ENCODE data around the gene B3GALT2.

Gene B3GALT2

DNA sequence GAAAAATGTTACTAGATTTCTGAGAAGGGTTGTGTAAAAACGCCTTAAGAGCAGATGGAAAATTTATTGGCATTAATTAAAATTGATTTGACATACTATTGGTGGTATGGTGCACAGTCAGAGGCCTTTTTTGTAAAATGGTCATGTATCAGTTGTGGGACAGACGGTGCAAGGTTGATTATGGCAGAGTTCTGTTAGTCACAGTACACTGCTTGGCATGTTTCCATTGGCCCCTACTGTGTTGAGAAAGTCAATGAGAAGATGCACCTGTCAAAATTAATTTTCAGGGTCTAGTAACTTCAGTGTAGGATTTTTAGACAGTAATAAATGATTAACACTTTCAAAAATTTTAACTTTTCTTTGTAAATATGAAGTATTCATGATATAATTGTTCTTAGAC is 4.4 kb downstream of the B3GALT2 start:
- no peak for DNase-seq (ENCODE audit: low read depth)

DNA sequence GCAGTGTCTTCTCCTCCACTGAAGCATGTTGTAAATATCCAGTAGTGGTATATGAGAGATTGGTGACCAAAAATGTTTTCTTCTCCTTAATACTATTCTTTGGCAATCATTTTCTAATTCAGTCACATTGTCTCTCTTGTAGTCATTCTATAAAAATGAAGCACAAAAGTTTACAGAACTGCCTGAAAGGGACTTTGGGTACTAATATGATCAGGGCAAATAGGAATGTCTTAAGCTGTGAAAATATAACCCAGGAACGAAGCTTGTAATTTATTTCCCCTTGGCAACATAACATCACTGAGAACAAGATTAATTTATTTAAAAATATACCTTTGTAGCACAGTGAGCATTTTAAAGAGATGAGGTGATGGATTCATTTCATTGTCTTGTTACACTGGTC is 4.9 kb downstream of the B3GALT2 start:
- no peak for DNase-seq (ENCODE audit: low read depth)

DNA sequence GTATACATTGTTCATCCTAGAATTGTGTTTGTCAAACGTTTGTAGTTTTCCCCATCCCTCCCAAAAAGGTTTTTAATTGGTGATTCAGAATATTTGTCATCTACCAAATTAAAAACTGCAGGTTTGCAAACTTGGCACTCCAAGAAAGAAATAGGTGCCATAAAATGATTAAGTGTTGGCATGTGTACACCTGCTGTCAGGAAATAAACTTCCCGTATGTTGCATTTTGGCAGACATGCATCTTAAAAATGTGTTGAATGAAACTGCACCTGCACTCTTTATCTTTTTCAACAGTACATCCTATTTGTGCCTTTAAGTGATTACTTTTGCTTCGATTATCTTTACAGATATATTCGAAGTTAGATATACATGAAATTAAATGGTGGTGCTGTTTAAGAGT is 7.3 kb downstream of the B3GALT2 start:
- no peak for DNase-seq (ENCODE audit: low read depth)

DNA sequence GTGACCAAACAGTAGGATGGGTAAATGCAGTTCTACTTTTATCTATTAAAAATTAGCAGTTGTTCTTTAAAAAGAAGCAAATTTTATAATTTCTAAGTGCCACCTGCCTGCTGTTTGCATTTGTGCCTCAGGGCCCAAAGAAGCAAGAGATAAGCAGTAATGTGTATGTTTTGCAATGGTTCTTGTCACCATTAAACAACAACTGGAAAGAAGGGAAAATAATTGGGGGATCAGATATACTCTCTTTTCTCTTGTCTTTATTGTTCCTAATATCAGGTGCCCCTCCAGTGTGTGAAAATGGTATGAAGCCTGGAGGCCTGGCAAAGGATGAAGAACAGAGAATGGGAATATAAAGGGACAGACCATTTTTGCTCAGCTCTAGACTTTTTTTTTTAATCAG is 9.6 kb downstream of the B3GALT2 start:
- no peak for DNase-seq (ENCODE audit: low read depth)

DNA sequence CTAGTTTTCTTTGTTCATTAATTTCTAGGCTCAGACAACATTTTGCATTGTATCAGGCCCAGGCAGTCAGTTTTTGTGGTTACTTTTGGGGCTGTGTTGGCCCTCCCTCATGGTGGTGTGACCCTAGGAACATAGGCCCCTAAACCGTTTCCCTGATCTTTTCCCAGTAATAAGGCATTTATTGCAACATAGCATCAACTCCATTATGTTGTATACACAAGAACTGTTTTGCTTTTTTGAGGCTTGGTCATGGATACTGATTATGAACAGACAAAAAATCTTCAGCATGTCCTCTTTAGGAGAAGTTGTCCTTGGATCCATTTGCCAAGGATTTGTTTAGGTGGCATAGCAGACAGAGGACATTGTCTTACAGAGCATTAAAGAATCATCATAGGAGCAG is 10.3 kb downstream of the B3GALT2 start:
- no peak for DNase-seq (ENCODE audit: low read depth)

DNA sequence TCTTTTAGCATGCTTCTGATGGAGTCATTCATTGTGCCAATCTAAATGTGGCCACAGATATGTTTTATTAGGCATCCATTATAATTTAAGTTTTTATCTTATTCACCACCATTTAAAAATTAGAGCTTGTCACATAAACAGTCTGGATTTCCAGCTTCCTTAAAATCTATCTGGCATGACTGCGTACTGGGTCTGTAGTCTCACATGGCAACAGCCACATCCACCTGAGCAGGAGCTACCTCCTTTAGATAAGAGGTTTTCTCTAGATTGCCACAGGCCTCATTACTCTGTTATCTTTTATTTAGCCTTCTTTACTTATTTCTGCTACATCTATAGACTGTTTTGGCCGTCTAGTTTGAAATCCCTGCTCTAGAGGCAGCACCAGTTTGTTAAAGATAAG is 29.1 kb downstream of the B3GALT2 start:
- no peak for DNase-seq (ENCODE audit: low read depth)

DNA sequence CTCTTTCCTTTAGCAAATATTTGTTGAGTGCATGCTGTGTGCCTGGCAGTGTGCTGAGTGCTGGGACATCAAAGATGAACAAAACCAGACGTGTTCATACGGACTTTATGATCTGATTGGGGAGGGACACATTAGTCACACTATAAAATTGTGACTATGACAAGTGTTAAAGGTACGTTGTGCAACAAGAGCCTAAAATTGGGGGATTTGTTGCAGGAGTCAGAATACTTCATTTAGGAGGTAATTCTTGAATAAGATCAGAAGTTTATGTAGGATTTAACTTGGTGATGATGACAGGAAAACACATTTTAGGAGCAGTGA is 29.6 kb downstream of the B3GALT2 start:
- no peak for DNase-seq (ENCODE audit: low read depth)

DNA sequence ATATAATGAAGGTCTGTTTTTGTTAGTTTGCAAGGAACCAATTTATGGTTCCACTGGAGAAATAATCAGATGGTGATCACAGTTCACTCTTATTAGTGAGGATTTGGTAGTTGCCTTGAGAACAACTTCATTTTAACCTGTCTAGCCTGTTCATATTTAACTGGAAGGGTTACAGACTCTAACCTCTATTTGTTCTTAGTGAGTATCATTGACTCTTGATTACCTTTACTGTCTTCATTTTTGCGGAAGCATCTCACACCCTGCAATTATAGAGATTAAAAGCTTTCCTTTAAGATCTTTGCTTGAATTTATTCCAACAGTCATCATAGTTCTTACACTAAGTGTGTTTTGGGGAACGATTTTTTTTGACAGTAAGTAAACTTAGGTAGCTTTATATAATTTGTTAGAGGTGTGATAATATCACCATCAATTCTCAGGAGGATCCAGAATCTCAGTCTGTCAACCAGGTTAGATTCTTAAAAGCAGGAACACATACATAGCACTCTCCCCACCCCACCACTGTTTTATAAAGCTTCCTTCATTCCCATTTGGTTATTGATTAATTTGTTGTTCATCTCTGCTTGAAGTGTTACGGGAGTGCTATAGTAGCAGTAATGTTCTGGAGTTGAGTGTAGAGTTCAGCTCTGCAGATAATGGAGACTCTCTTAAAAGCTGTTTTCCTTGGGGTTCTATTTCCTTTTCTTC is 30.1 kb downstream of the B3GALT2 start:
- no peak for DNase-seq (ENCODE audit: low read depth)

DNA sequence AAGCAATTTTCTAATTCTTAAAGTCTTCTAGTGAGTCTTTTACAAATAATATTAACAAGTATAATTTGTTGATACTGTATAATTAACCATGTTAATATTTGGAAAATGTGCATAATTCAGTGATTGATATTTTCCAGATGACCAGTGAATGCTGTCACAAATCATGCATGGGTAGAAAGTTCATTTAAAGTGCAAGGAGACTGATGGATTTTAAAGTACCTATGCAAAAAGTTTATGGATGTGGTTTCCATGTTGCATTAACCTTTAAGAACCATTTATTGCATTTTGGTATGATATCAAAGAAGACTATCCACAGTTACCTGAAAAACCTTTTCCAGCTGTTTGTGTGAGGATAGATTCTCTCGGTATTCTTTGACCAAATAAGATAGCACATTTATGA is 41.4 kb downstream of the B3GALT2 start:
- no peak for DNase-seq (ENCODE audit: low read depth)

DNA sequence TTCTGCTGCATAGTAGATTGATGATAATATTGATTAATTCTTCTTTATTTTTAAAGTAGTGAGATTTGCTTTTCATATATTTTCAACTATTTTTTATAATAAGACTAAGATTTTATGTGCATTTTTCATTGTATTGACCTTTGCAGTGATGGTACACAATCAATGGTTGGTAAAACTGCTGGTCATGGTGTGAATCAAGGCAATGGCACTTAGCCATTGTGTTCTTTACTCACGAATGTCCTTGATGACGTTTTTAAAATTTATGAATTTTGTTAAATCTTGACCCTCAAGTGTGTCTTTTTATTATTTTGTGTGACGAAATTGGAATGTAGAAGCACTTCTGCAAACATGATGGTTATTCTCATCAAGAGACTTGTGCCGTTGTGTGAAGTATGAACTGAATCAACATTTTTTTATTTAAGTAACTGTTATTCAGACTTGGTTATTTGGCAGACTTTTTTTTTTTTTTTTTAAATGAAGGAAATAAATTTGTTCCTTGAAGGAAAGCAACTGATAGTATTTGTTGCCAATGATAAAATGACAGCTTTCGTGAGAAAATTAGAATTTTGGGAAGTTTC is 42.0 kb downstream of the B3GALT2 start:
- DNase-seq (ENCODE audit: low read depth) = no peak

DNA sequence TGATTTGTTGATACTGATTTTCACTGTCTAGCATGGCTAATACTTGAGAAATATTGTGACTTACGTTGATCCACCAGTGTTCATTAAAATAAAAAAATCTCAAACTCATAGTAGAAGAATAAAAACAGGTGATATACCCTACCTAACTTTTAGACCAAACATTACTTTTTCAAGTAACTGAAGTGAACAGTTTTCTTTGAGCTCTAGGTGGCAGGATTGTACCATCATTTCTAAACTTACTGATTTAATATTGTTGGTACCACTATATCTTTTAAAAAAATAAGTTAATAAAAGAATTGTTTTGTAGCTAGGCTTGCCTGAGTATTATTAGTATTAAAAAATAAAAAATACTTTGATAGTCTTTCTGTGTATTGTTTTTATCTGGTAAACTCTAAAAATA is 43.1 kb downstream of the B3GALT2 start:
- DNase-seq (ENCODE audit: low read depth) = no peak

DNA sequence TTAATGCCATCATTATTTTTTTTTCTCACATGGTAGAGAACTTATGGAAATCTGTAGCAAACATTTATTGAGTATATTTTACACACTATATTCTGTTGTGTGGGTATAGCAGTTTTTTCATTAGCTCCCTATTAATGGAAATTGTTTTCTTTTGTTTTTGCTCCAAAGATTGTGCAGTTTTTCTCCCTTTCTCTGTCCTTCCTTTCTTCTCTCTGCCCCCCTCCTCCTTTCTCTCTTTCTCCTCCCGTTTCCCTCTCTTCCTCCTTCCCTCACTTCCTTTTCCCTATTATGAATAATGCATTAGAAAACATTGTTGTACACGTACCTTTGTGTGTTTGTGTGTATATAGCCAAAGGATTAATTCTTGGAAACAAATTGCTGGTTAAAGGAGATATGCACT is 44.0 kb downstream of the B3GALT2 start:
- no peak for DNase-seq (ENCODE audit: low read depth)

DNA sequence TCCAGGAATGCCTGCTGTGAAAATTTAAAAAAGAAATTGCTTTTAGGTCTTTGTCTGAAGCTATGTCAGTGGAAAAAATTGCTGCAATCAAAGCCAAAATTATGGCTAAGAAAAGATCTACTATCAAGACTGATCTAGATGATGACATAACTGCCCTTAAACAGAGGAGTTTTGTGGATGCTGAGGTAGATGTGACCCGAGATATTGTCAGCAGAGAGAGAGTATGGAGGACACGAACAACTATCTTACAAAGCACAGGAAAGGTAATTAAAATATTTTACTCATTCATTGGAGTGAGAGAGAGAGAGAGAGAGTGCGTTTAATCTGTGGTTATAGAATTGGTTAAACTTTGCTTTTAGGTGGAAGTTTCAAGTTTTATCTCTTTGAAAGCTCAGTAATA is 44.6 kb downstream of the B3GALT2 start:
- DNase-seq (ENCODE audit: low read depth) = no peak

DNA sequence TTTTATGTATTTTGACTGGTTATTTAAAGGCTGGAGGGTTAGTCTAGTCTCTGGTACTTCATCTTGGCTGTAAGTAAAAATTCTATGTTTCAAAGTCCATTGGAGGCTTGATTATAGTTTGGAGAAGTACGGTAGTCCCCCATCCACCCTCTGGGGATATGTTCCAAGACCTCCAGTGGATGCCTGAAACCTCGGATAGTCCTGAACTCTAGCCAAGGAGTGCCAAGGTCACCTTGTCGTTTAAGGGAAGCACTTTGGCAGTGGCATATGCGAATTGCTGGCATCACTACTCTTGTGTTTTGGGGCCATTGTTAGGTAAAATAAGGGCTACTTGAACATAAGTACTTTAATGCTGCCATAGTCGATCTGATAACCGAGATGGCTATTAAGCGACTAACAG is 46.2 kb downstream of the B3GALT2 start:
- DNase-seq (ENCODE audit: low read depth) = no peak

DNA sequence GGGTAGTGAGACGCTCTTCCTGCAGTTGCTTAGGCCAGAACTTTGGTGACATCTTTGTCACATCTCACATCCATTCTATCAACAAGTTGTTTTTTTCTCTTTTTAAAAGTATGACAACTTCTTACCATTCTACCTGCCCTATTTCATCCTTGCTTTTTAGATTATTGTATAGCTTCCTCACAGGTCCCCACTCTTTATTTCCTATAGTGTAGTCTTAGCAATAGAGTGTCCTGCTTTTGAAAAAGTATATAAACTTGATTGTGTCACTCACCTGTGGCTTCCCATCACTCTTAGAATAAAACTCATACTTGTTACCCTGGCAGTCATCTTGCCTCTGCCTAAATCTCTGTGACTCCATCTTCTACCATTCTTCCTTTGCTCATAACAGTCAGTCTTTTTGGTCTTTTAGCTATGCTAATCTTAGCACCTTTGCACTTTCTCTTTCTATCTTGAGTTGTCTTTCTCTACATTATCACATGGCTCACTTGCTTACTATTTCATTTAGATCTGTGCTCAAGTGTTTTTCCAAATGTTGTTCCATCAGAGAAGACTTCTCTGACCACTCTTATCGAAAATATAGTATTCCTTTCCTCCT is 55.0 kb downstream of the B3GALT2 start:
- DNase-seq (ENCODE audit: low read depth) = no peak
